GM12801 (cell line): ENCODE data around the gene STK32C.

Experiments used
- TF ChIP-seq, protein P1 (sequence below): IDR thresholded peaks from one replicate; pipeline ENCODE4 v1.5.1; 2011; ENCODE audit warnings: control low read depth; ENCODE audit not compliant: insufficient read length; ENCODE audit errors: extremely low read depth

STK32C gene

DNA sequence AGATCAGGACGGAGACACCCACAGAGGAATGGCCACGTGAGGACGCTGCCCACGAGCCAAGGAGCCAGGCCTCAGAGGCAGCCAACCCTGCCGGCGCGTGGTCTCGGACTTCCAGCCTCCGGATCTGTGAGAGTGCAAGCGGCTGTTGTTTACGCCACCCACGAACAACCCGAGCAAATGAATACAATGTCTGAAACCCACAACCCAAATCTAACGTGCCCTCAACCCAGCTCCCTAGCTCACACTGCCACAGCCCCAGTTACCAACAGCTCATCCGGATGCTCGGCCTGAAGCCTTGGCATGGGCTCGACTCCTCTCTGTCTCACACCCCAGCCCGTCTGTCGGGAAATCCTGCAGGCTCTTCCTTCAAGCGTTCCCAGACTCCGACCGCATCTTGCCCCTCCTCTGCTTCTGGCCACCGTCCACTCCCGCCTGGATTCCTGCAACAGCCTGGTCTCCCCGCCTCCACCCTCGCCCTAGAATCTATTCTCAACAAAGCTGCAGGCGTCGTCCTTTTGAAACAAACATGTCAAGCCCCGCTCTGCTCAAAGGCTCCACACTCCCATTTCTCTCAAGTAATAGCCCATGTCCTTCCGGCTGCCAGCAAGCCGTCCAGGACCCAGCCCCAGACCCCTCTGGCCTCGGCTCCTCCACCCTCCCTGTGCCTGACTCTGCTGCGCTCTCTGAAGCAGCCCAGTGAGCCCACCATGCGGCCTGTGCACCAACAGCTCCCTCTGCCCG is 35.3 kb downstream of the STK32C start:
- TF ChIP-seq, protein P1, sequence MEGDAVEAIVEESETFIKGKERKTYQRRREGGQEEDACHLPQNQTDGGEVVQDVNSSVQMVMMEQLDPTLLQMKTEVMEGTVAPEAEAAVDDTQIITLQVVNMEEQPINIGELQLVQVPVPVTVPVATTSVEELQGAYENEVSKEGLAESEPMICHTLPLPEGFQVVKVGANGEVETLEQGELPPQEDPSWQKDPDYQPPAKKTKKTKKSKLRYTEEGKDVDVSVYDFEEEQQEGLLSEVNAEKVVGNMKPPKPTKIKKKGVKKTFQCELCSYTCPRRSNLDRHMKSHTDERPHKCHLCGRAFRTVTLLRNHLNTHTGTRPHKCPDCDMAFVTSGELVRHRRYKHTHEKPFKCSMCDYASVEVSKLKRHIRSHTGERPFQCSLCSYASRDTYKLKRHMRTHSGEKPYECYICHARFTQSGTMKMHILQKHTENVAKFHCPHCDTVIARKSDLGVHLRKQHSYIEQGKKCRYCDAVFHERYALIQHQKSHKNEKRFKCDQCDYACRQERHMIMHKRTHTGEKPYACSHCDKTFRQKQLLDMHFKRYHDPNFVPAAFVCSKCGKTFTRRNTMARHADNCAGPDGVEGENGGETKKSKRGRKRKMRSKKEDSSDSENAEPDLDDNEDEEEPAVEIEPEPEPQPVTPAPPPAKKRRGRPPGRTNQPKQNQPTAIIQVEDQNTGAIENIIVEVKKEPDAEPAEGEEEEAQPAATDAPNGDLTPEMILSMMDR = no peak

DNA sequence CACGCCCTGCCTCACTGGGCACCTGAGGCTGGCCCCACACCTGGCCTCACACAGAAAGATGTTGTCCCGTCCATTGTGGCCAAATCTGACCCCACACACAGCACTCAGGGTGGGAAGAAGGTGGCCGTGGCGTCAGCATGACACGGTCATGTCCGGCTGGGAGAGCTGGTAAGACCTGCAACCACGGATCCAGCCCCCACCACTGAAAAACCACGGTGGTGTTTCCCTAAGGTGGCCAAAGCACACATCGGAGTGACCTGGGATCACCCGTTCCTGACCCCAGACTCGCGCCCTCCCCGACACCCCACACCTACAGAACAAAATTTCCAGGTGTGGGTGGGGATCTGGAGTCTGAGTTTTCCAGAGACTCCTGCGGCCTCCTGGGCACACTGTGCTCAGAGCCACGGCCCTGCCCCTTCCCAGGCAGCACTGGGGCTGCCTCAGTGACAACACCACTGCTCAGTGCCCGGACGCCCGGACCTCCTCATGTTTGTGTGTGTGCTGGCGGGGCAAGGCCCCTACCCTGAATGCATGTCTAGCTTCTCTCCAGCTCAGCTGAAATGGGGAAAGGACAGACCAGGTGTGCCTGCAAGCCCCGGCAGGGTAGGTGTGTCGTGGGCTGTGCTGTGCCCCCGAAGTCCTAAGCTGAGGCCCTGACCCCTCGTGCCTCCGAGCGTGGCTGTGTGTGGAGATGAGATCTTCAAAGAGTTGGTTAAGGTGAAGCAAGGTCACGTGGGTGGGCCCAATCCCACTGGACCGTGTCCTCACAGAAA is 36.1 kb downstream of the STK32C start:
- TF ChIP-seq, protein P1 = no peak

GRCh38 chr10:132270721-132271457 is 36.9 kb downstream of the STK32C start:
- TF ChIP-seq, protein P1 = no peak

GRCh38 chr10:132270256-132270655 is 37.5 kb downstream of the STK32C start:
- TF ChIP-seq, protein P1 = no peak

- TF ChIP-seq, protein P1 = no peak
These were observed 38.2 kb downstream of the STK32C start for GRCh38 chr10:132269266-132270230.

- TF ChIP-seq, protein P1 = no peak
These were observed 41.1 kb downstream of the STK32C start for GRCh38 chr10:132266594-132267161.
